DND-41 (cell line): ENCODE measurements around the gene UBE2N.
"Not testable (repeated sequence)": the region's sequence is repeated elsewhere in the genome, so short reads cannot be mapped to it uniquely, and the experiment has no call there.

Experiments used
- CTCF ChIP-seq: IDR thresholded peaks from 2 replicates; pipeline ENCODE4 v1.5.1; 2012; ENCODE audit warnings: borderline replicate concordance, low read length, moderate library complexity, mild to moderate bottlenecking; ENCODE audit not compliant: poor library complexity, severe bottlenecking; ENCODE audit errors: extremely low read depth
- EZH2 ChIP-seq: IDR thresholded peaks from 3 replicates; pipeline ENCODE4 v1.6.1; 2012; ENCODE audit warnings: borderline replicate concordance, low read depth, mild to moderate bottlenecking, moderate library complexity, low read length, inconsistent platforms; ENCODE audit not compliant: severe bottlenecking

GRCh38 chr12:93399183-93399863, 42.4 kb downstream of the UBE2N start:
- TF ChIP-seq CTCF, EZH2: not testable (repeated sequence)
